HEK293 (cell line): ENCODE results near the gene USP6NL.

ENCODE experiments used
- CTCF ChIA-PET: fragments of 350-600 bp; formaldehyde crosslinking; extraction: SDS; loops from one replicate; lab custom pipeline; 2021; ENCODE audit warnings: antibody characterized with exemption; lab: Yijun Ruan, JAX
- POLR2A ChIA-PET: fragments of 300-600 bp; formaldehyde crosslinking; extraction: SDS; loops from one replicate; lab custom pipeline; 2020; ENCODE audit warnings: antibody characterized with exemption, inconsistent platforms; lab: Yijun Ruan, JAX
- H3K27ac ChIP-seq: fragments of 200-500 bp; sonication (Bioruptor generic); 2 replicates; pipeline ENCODE4 v1.5.1; 2014; ENCODE audit warnings: low read depth, low read length, control low read depth, inconsistent platforms; ENCODE audit errors: extremely low read depth
- H3K36me3 ChIP-seq, 2 experiments: fragments of 200-500 bp in 1 of 2; sonication (Bioruptor generic) in 1 of 2; 1 replicate in 1 of 2; 2 replicates in 1 of 2; pipeline ENCODE4 v1.5.1; 2014 to 2017; ENCODE audit warnings: inconsistent platforms in 2 of 2, low read length in 2 of 2; ENCODE audit not compliant: control insufficient read depth in 2 of 2, insufficient read depth in 1 of 2
- H3K4me1 ChIP-seq: fragments of 200-500 bp; sonication (Bioruptor generic); 2 replicates; pipeline ENCODE4 v1.5.1; 2014; ENCODE audit warnings: mild to moderate bottlenecking, low read length, inconsistent platforms; ENCODE audit not compliant: control insufficient read depth, insufficient read depth
- H3K4me3 ChIP-seq: 2 replicates; pipeline ENCODE4 v1.5.1; 2011; ENCODE audit warnings: low read depth, mild to moderate bottlenecking, control low read depth, low read length, moderate library complexity
- H3K9me3 ChIP-seq: fragments of 200-500 bp; sonication (Bioruptor generic); 2 replicates; pipeline ENCODE4 v1.5.1; 2014; ENCODE audit warnings: low read depth, low read length, inconsistent platforms; ENCODE audit not compliant: control insufficient read depth, insufficient read depth
- KLF1 ChIP-seq: fragments of 450-650 bp; formaldehyde crosslinking; IDR thresholded peaks from 2 replicates; pipeline ENCODE4 v1.5.1; 2016; ENCODE audit warnings: missing biosample characterization, missing genetic modification characterization
- KLF7 ChIP-seq: fragments of 450-650 bp; formaldehyde crosslinking; IDR thresholded peaks from 2 replicates; pipeline ENCODE4 v1.5.1; 2016; ENCODE audit warnings: missing biosample characterization, missing genetic modification characterization, borderline replicate concordance
- KLF9 ChIP-seq: fragments of 450-650 bp; formaldehyde crosslinking; IDR thresholded peaks from 2 replicates; pipeline ENCODE4 v1.5.1; 2016; ENCODE audit warnings: missing biosample characterization, missing genetic modification characterization, low read depth
- MEIS1 ChIP-seq: sonication (generic); formaldehyde crosslinking; IDR thresholded peaks from 2 replicates; pipeline ENCODE4 v1.8.1; 2022; ENCODE audit warnings: missing genetic modification reagents, mild to moderate bottlenecking, borderline replicate concordance
- PRDM1 ChIP-seq: fragments of 450-650 bp; formaldehyde crosslinking; IDR thresholded peaks from 2 replicates; pipeline ENCODE4; 2016; ENCODE audit warnings: missing biosample characterization, missing genetic modification characterization
- SP7 ChIP-seq: fragments of 450-650 bp; formaldehyde crosslinking; IDR thresholded peaks from 2 replicates; pipeline ENCODE4 v1.5.1; 2016; ENCODE audit warnings: missing biosample characterization, missing genetic modification characterization
- TRIM28 ChIP-seq: IDR thresholded peaks from 2 replicates; pipeline ENCODE4 v1.6.1; 2011; ENCODE audit warnings: low read length, control low read depth, borderline replicate concordance
- ZBTB20 ChIP-seq: fragments of 450-650 bp; formaldehyde crosslinking; IDR thresholded peaks from 2 replicates; pipeline ENCODE4 v1.5.1; 2016; ENCODE audit warnings: missing biosample characterization, missing genetic modification characterization
- ZNF138 ChIP-seq: fragments of 450-650 bp; formaldehyde crosslinking; IDR thresholded peaks from 2 replicates; pipeline ENCODE4 v1.5.1; 2016; ENCODE audit warnings: missing biosample characterization, missing genetic modification characterization, borderline replicate concordance
- ZNF157 ChIP-seq: fragments of 450-650 bp; formaldehyde crosslinking; IDR thresholded peaks from 2 replicates; pipeline ENCODE4 v1.5.1; 2016; ENCODE audit warnings: missing biosample characterization, missing genetic modification characterization
- ZNF391 ChIP-seq: fragments of 450-650 bp; formaldehyde crosslinking; IDR thresholded peaks from 2 replicates; pipeline ENCODE4 v1.5.1; 2016; ENCODE audit warnings: low read depth, missing biosample characterization, missing genetic modification characterization, borderline replicate concordance
- ZNF473 ChIP-seq: fragments of 450-650 bp; formaldehyde crosslinking; IDR thresholded peaks from 2 replicates; pipeline ENCODE4 v1.5.1; 2017; ENCODE audit warnings: missing biosample characterization, missing genetic modification characterization
- ZNF48 ChIP-seq: fragments of 450-650 bp; formaldehyde crosslinking; IDR thresholded peaks from 2 replicates; pipeline ENCODE4 v1.5.1; 2016; ENCODE audit warnings: missing biosample characterization, missing genetic modification characterization
- ZNF600 ChIP-seq: fragments of 450-650 bp; formaldehyde crosslinking; IDR thresholded peaks from 2 replicates; pipeline ENCODE4 v1.5.1; 2016; ENCODE audit warnings: missing biosample characterization, missing genetic modification characterization
- ZNF629 ChIP-seq: fragments of 450-650 bp; formaldehyde crosslinking; IDR thresholded peaks from 2 replicates; pipeline ENCODE4 v1.5.1; 2017; ENCODE audit warnings: missing biosample characterization, missing genetic modification characterization
- ZNF785 ChIP-seq: fragments of 450-650 bp; formaldehyde crosslinking; IDR thresholded peaks from 2 replicates; pipeline ENCODE4 v1.5.1; 2016; ENCODE audit warnings: missing biosample characterization, missing genetic modification characterization
- ZNF791 ChIP-seq: fragments of 450-650 bp; formaldehyde crosslinking; IDR thresholded peaks from 2 replicates; pipeline ENCODE4 v1.5.1; 2016; ENCODE audit warnings: missing biosample characterization, missing genetic modification characterization
- TF ChIP-seq, protein P1 (sequence below): fragments of 450-650 bp; formaldehyde crosslinking; IDR thresholded peaks from 2 replicates; pipeline ENCODE4 v1.5.0; 2017; ENCODE audit warnings: missing biosample characterization, missing genetic modification characterization, borderline replicate concordance
- TF ChIP-seq, protein P2 (sequence below): fragments of 450-650 bp; formaldehyde crosslinking; IDR thresholded peaks from 2 replicates; pipeline ENCODE4 v1.5.1; 2016; ENCODE audit warnings: missing biosample characterization, missing genetic modification characterization
- TF ChIP-seq, protein P3 (sequence below): fragments of 450-650 bp; formaldehyde crosslinking; IDR thresholded peaks from 2 replicates; pipeline ENCODE4 v1.5.1; 2016; ENCODE audit warnings: missing biosample characterization, missing genetic modification characterization
- TF ChIP-seq, protein P4 (sequence below): fragments of 450-650 bp; formaldehyde crosslinking; IDR thresholded peaks from 2 replicates; pipeline ENCODE4 v1.5.1; 2016; ENCODE audit warnings: missing biosample characterization, missing genetic modification characterization
- TF ChIP-seq, protein P5 (sequence below): fragments of 450-650 bp; formaldehyde crosslinking; IDR thresholded peaks from 2 replicates; pipeline ENCODE4 v1.5.1; 2017; ENCODE audit warnings: missing biosample characterization, missing genetic modification characterization
- TF ChIP-seq, protein P6 (sequence below): fragments of 450-650 bp; formaldehyde crosslinking; IDR thresholded peaks from 2 replicates; pipeline ENCODE4 v1.5.1; 2017; ENCODE audit warnings: missing biosample characterization, missing genetic modification characterization

The USP6NL gene

DNA sequence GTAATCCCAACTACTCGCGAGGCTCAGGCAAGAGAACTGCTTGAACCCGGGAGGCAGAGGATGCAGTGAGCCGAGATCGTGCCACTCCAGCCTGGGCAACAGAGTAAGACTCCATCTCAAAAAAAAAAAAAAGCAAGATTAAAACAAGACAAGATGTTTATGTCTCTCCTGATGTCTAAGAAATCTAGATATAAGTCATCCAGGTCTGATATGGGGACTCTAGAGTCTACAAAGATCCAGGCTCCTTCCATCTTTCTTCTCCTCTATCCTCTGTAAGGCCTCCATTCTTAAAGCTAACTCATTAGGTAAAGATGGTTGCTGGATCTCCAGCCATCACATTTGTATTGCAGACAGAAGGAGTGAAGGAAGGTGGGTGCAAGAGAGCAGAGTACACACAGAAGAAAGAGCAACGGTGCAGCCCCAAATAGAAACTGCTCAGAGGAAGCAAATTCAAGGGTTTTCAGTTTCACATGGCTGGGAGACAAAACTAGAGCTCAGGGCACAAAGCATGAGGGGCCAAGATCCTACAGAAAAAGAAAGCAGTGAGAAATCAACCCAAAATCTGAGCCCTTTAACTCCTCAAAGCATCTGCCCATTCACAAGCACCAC lies 57.6 kb downstream of the USP6NL start:
- Histone ChIP-seq H3K9me3 (no peaks in the 10 kb centered on the region), H3K36me3 (no peaks in the 10 kb centered on the region), H3K4me3 (no peak overlapping the region)
- CTCF ChIA-PET: no interaction called here
- no peak for TF ChIP-seq TRIM28
- TF ChIP-seq KLF9 (tag by site-specific recombination): no peak
- TF ChIP-seq KLF1: no peak
- TF ChIP-seq, protein P1, sequence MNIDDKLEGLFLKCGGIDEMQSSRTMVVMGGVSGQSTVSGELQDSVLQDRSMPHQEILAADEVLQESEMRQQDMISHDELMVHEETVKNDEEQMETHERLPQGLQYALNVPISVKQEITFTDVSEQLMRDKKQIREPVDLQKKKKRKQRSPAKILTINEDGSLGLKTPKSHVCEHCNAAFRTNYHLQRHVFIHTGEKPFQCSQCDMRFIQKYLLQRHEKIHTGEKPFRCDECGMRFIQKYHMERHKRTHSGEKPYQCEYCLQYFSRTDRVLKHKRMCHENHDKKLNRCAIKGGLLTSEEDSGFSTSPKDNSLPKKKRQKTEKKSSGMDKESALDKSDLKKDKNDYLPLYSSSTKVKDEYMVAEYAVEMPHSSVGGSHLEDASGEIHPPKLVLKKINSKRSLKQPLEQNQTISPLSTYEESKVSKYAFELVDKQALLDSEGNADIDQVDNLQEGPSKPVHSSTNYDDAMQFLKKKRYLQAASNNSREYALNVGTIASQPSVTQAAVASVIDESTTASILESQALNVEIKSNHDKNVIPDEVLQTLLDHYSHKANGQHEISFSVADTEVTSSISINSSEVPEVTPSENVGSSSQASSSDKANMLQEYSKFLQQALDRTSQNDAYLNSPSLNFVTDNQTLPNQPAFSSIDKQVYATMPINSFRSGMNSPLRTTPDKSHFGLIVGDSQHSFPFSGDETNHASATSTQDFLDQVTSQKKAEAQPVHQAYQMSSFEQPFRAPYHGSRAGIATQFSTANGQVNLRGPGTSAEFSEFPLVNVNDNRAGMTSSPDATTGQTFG (tag by site-specific recombination): no peak
- no peak for TF ChIP-seq ZNF473 (tag by site-specific recombination)
- TF ChIP-seq, protein P2, sequence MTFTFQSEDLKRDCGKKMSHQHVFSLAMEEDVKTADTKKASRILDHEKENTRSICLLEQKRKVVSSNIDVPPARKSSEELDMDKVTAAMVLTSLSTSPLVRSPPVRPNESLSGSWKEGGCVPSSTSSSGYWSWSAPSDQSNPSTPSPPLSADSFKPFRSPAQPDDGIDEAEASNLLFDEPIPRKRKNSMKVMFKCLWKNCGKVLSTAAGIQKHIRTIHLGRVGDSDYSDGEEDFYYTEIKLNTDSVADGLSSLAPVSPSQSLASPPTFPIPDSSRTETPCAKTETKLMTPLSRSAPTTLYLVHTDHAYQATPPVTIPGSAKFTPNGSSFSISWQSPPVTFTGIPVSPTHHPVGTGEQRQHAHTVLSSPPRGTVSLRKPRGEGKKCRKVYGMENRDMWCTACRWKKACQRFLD: no peak
- TF ChIP-seq, protein P3, sequence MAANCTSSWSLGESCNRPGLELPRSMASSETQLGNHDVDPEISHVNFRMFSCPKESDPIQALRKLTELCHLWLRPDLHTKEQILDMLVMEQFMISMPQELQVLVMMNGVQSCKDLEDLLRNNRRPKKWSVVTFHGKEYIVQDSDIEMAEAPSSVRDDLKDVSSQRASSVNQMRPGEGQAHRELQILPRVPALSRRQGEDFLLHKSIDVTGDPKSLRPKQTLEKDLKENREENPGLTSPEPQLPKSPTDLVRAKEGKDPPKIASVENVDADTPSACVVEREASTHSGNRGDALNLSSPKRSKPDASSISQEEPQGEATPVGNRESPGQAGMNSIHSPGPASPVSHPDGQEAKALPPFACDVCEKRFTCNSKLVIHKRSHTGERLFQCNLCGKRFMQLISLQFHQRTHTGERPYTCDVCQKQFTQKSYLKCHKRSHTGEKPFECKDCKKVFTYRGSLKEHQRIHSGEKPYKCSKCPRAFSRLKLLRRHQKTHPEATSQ (tag by site-specific recombination): no peak
- no peak for TF ChIP-seq ZNF785
- no peak for TF ChIP-seq ZNF791 (tag by site-specific recombination)
- TF ChIP-seq, all 188 proteins: peak for 0
- POLR2A ChIA-PET: interaction anchor here (0.7 kb wide), 1 partner anchor 11 kb away, joined by 4 read pairs; no protein-coding TSS in a partner anchor
- H3K4me1 ChIP-seq: peaks cover 3% of the 10 kb centered on the region; the same call in 1 of the 2 replicates
- H3K27ac ChIP-seq: no peak overlapping the region

DNA sequence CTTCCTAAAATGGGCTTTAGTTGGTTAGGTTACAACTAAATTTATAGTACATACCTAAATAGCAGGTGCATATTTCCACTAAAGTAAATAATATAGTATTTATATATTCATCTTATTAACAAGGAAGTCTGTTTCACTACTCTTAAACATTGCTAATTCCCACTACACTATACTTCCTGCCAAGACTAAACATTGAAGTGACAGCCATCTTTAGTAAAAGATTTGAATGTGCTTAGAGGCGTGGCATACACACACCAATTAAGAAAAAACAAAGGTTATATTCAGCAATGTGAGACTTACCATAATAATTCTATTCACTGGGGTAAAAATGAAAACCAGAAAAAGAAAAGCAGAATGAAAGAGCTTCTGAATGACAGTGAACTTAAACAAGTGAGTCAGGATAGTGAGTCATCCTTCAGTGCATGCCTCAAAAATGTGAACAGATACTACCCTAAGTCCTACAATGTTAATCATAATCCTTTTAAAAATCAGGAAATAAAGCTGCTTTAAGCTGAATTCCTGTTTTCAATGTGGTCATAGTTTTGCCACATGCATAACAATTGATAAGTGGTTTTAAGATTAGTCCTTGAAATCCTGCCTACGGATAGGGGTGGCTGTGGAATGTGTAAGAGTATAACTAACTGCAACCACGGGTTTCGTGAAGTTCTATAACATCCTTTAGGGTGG lies 59.4 kb downstream of the USP6NL start:
- H3K4me1 ChIP-seq: peaks cover 3% of the 10 kb centered on the region; the same call in 1 of the 2 replicates
- H3K4me3 ChIP-seq: no peak overlapping the region
- ChIA-PET CTCF (interaction anchor here (0.7 kb wide), 2 partner anchors 364 to 717 kb away, joined by 3 read pairs; no protein-coding TSS in a partner anchor), POLR2A (no interaction called here)
- H3K9me3 ChIP-seq: no peaks in the 10 kb centered on the region
- no peak overlapping the region for H3K27ac ChIP-seq
- H3K36me3 ChIP-seq: no peaks in the 10 kb centered on the region
- TF ChIP-seq, protein P4, sequence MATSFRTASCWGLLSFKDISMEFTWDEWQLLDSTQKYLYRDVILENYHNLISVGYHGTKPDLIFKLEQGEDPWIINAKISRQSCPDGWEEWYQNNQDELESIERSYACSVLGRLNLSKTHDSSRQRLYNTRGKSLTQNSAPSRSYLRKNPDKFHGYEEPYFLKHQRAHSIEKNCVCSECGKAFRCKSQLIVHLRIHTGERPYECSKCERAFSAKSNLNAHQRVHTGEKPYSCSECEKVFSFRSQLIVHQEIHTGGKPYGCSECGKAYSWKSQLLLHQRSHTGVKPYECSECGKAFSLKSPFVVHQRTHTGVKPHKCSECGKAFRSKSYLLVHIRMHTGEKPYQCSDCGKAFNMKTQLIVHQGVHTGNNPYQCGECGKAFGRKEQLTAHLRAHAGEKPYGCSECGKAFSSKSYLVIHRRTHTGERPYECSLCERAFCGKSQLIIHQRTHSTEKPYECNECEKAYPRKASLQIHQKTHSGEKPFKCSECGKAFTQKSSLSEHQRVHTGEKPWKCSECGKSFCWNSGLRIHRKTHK (tag by site-specific recombination): no peak
- no peak for TF ChIP-seq KLF7 (tag by site-specific recombination)
- TF ChIP-seq, protein P5, sequence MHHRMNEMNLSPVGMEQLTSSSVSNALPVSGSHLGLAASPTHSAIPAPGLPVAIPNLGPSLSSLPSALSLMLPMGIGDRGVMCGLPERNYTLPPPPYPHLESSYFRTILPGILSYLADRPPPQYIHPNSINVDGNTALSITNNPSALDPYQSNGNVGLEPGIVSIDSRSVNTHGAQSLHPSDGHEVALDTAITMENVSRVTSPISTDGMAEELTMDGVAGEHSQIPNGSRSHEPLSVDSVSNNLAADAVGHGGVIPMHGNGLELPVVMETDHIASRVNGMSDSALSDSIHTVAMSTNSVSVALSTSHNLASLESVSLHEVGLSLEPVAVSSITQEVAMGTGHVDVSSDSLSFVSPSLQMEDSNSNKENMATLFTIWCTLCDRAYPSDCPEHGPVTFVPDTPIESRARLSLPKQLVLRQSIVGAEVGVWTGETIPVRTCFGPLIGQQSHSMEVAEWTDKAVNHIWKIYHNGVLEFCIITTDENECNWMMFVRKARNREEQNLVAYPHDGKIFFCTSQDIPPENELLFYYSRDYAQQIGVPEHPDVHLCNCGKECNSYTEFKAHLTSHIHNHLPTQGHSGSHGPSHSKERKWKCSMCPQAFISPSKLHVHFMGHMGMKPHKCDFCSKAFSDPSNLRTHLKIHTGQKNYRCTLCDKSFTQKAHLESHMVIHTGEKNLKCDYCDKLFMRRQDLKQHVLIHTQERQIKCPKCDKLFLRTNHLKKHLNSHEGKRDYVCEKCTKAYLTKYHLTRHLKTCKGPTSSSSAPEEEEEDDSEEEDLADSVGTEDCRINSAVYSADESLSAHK (tag by site-specific recombination): no peak
- no peak for TF ChIP-seq ZNF391 (tag by site-specific recombination)
- TF ChIP-seq ZNF138 (tag by site-specific recombination): no peak
- TF ChIP-seq PRDM1 (tag by site-specific recombination): peak; percentile 91
- no peak for TF ChIP-seq ZNF48
- 0 out of 2 replicates have a peak, but pooled peaks have one; percentile 30 for TF ChIP-seq ZNF629
- peak; percentile 36; the same call in 1 of the 2 replicates for TF ChIP-seq ZBTB20 (tag by site-specific recombination)
- no peak for TF ChIP-seq ZNF157 (tag by site-specific recombination)
- TF ChIP-seq ZNF600 (tag by site-specific recombination): 0 out of 2 replicates have a peak, but pooled peaks have one; percentile 16
- no peak for TF ChIP-seq MEIS1 (CRISPR knock-in tag)
- 0 out of 2 replicates have a peak, but pooled peaks have one; percentile 22 for TF ChIP-seq SP7 (tag by site-specific recombination)
- TF ChIP-seq, protein P6, sequence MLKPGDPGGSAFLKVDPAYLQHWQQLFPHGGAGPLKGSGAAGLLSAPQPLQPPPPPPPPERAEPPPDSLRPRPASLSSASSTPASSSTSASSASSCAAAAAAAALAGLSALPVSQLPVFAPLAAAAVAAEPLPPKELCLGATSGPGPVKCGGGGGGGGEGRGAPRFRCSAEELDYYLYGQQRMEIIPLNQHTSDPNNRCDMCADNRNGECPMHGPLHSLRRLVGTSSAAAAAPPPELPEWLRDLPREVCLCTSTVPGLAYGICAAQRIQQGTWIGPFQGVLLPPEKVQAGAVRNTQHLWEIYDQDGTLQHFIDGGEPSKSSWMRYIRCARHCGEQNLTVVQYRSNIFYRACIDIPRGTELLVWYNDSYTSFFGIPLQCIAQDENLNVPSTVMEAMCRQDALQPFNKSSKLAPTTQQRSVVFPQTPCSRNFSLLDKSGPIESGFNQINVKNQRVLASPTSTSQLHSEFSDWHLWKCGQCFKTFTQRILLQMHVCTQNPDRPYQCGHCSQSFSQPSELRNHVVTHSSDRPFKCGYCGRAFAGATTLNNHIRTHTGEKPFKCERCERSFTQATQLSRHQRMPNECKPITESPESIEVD (tag by site-specific recombination): peak; percentile 70
- no peak for TF ChIP-seq ZNF473 (tag by site-specific recombination)
